HCT116 (cell line): ENCODE data around the gene CRHR1.

Experiments
- CEBPB ChIP-seq: IDR thresholded peaks from 2 replicates; pipeline ENCODE4 v1.6.1; 2012; ENCODE audit warnings: low read depth
- EZH2 ChIP-seq: fragments of 200-600 bp; sonication (generic); IDR thresholded peaks from 2 replicates; pipeline ENCODE4 v1.6.1; 2017; ENCODE audit warnings: antibody characterized with exemption, mixed run types
- POLR2A ChIP-seq: IDR thresholded peaks from 2 replicates; pipeline ENCODE4 v1.7.0; 2011; ENCODE audit warnings: borderline replicate concordance; ENCODE audit not compliant: insufficient read depth, insufficient read length; ENCODE audit errors: extremely low read depth
- POLR2AphosphoS5 ChIP-seq: IDR thresholded peaks from 2 replicates; pipeline ENCODE4 v1.6.1; 2011; ENCODE audit warnings: mild to moderate bottlenecking, low read depth, low read length, moderate library complexity
- SIN3A ChIP-seq: IDR thresholded peaks from 2 replicates; pipeline ENCODE4 v1.6.1; 2012; ENCODE audit warnings: low read depth
- TCF7L2 ChIP-seq: IDR thresholded peaks from 2 replicates; pipeline ENCODE4 v1.7.0; 2011; ENCODE audit warnings: borderline replicate concordance, inconsistent platforms; ENCODE audit not compliant: insufficient read depth, insufficient read length; ENCODE audit errors: extremely low read depth
- YY1 ChIP-seq: IDR thresholded peaks from 2 replicates; pipeline ENCODE4 v1.6.1; 2011; ENCODE audit warnings: low read length, low read depth, moderate library complexity, mild to moderate bottlenecking; ENCODE audit not compliant: insufficient replicate concordance; ENCODE audit errors: extremely low read depth
- TF ChIP-seq, protein P1 (sequence below), 3 experiments: fragments of 200-600 bp in 1 of 3; sonication (generic) in 1 of 3; IDR thresholded peaks in 2 of 3; conservative IDR thresholded peaks in 1 of 3; 2 replicates each; pipeline ENCODE4 v1.5.1; 2012 to 2017; ENCODE audit warnings: low read depth in 2 of 3, low read length in 2 of 3, antibody characterized with exemption in 1 of 3, borderline replicate concordance in 1 of 3, control low read depth in 1 of 3, mild to moderate bottlenecking in 1 of 3, mixed read lengths in 1 of 3, mixed run types in 1 of 3, moderate library complexity in 1 of 3; ENCODE audit not compliant: insufficient read depth in 1 of 3

DNA sequence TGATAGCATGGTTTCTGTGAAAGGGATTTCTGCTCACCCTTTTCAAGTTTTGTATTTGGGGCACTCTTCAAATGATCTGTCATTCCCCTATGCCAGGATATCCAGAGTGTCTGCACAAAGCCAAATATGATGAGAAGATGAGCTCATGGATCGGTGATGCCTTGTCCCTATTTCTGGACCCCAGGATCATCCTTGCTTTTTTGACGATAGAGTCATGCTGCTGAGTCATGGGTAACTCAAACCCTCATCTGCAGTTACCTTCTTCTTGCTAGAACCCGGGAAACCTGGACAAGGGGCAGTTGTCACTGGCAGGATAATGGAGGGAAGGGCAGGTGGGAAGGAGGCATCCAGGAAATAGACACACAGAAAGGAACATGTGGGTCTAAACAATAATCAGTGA, 92.4 kb downstream of the CRHR1 start:
- TF ChIP-seq, protein P1, sequence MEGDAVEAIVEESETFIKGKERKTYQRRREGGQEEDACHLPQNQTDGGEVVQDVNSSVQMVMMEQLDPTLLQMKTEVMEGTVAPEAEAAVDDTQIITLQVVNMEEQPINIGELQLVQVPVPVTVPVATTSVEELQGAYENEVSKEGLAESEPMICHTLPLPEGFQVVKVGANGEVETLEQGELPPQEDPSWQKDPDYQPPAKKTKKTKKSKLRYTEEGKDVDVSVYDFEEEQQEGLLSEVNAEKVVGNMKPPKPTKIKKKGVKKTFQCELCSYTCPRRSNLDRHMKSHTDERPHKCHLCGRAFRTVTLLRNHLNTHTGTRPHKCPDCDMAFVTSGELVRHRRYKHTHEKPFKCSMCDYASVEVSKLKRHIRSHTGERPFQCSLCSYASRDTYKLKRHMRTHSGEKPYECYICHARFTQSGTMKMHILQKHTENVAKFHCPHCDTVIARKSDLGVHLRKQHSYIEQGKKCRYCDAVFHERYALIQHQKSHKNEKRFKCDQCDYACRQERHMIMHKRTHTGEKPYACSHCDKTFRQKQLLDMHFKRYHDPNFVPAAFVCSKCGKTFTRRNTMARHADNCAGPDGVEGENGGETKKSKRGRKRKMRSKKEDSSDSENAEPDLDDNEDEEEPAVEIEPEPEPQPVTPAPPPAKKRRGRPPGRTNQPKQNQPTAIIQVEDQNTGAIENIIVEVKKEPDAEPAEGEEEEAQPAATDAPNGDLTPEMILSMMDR (IDR thresholded peaks at IDR 0.05 in 2 of 3, conservative IDR thresholded peaks at IDR 0.05 in 1 of 3; ENCODE audit: borderline replicate concordance in 1 of 3, insufficient read depth in 1 of 3, low read depth in 2 of 3, low read length in 2 of 3) = no peak
- TF ChIP-seq POLR2AphosphoS5 (no peak), EZH2 (no peak), SIN3A (no peak), POLR2A (no peak), YY1 (no peak), TCF7L2 (no peak), CEBPB (no peak)
